BLaER1 treated with 17β-estradiol and CSF1 and Interleukin-3, amounts not matched to agents 10 nM and 100 nM (cell line): Measurements from ENCODE around the gene MGAT2.
A peak's percentile ranks its signal among the peaks of the same experiment; 100 is the strongest.
"Not testable (repeated sequence)": the region's sequence is repeated elsewhere in the genome, so short reads cannot be mapped to it uniquely, and the experiment has no call there.

Experiments used
- H3K27ac ChIP-seq, 11 experiments: shearing (Covaris generic); formaldehyde crosslinking; 2 replicates each; pipeline ENCODE4 v1.8.1; 2022
- H3K27me3 ChIP-seq, 11 experiments: shearing (Covaris generic); formaldehyde crosslinking; 2 replicates each; pipeline ENCODE4 v1.8.1; 2022
- H3K36me3 ChIP-seq, 11 experiments: shearing (Covaris generic); formaldehyde crosslinking; 2 replicates each; pipeline ENCODE4 v1.8.1; 2022
- H3K4me1 ChIP-seq, 10 experiments: shearing (Covaris generic); formaldehyde crosslinking; 2 replicates each; pipeline ENCODE4 v1.8.1; 2022
- H3K4me2 ChIP-seq, 11 experiments: shearing (Covaris generic); formaldehyde crosslinking; 2 replicates each; pipeline ENCODE4 v1.8.1; 2022
- H3K4me3 ChIP-seq, 10 experiments: shearing (Covaris generic); formaldehyde crosslinking; 2 replicates each; pipeline ENCODE4 v1.8.1; 2022
- H3K9ac ChIP-seq, 11 experiments: shearing (Covaris generic); formaldehyde crosslinking; 2 replicates each; pipeline ENCODE4 v1.8.1; 2022
- H3K9me3 ChIP-seq, 11 experiments: shearing (Covaris generic); formaldehyde crosslinking; replicated peaks in 1 of 11; 2 replicates each; pipeline ENCODE4 v1.8.1; 2022
- H4K20me1 ChIP-seq, 11 experiments: shearing (Covaris generic); formaldehyde crosslinking; 2 replicates each; pipeline ENCODE4 v1.8.1; 2022
- Cebpa-rat ChIP-seq, 11 experiments: shearing (Covaris generic); IDR thresholded peaks; 2 replicates each; pipeline ENCODE4 v1.8.1; 2022

The MGAT2 gene

GRCh38 chr14:49636866-49637265 lies 16.3 kb downstream of the MGAT2 start:
- Histone ChIP-seq H3K9ac (0 out of 22 replicates have a peak overlapping the region, but pooled peaks of 1 of the 11 experiments have one; percentile 12), H3K4me2 (peak overlapping the region; percentile 76 to 95 (median 89)), H3K27ac (no peak overlapping the region), H3K9me3 (no peaks in the 10 kb centered on the region), H3K4me1 (peaks cover 27 to 55% (median 39%) of the 10 kb centered on the region in 10 experiments), H4K20me1 (peaks cover 16 to 75% (median 57%) of the 10 kb centered on the region in 11 experiments; a peak in 19 of 22 replicates), H3K27me3 (no peaks in the 10 kb centered on the region), H3K36me3 (peaks cover 35 to 59% (median 50%) of the 10 kb centered on the region in 11 experiments), H3K4me3 (0 out of 20 replicates have a peak overlapping the region, but pooled peaks of 1 of the 10 experiments have one; percentile 95)
- no peak for TF ChIP-seq Cebpa-rat (IDR thresholded peaks at IDR 0.05)

GRCh38 chr14:49637534-49638078 lies 17.0 kb downstream of the MGAT2 start:
- no peak for TF ChIP-seq Cebpa-rat (IDR thresholded peaks at IDR 0.05)

GRCh38 chr14:49640540-49641417 lies 20.2 kb downstream of the MGAT2 start:
- Histone ChIP-seq H3K27ac (0 out of 22 replicates have a peak overlapping the region, but pooled peaks of 1 of the 11 experiments have one; percentile 5), H3K4me1 (peaks cover 23 to 50% (median 36%) of the 10 kb centered on the region in 10 experiments), H3K36me3 (peaks cover 40 to 87% (median 70%) of the 10 kb centered on the region in 11 experiments), H3K27me3 (no peaks in the 10 kb centered on the region), H3K9me3 (no peaks in the 10 kb centered on the region), H3K4me3 (no peak overlapping the region), H3K4me2 (peak overlapping the region; percentile 4 to 65 (median 46); a peak in 21 of 22 replicates), H3K9ac (no peak overlapping the region), H4K20me1 (peaks cover 13 to 82% (median 56%) of the 10 kb centered on the region in 11 experiments; a peak in 20 of 22 replicates)
- peak in 8 of 11 experiments; percentile 40 to 90 (median 77); a peak in 15 of 22 replicates for TF ChIP-seq Cebpa-rat (IDR thresholded peaks at IDR 0.05)

More at GRCh38 chr14:49637534-49638078, 17.0 kb downstream of the MGAT2 start:
- Histone ChIP-seq H3K9me3 (no peaks in the 10 kb centered on the region), H3K27me3 (no peaks in the 10 kb centered on the region), H3K4me3 (no peak overlapping the region), H3K27ac (no peak overlapping the region), H3K9ac (no peak overlapping the region), H3K4me1 (peaks cover 25 to 51% (median 37%) of the 10 kb centered on the region in 10 experiments), H3K36me3 (peaks cover 35 to 66% (median 50%) of the 10 kb centered on the region in 11 experiments), H4K20me1 (peaks cover 10 to 75% (median 58%) of the 10 kb centered on the region in 11 experiments; a peak in 19 of 22 replicates), H3K4me2 (peak overlapping the region in 7 of 11 experiments; percentile 76 to 95 (median 89); a peak in 7 of 22 replicates)

GRCh38 chr14:49641697-49642129 lies 21.1 kb downstream of the MGAT2 start:
- Histone ChIP-seq H3K4me1 (peaks cover 14 to 41% (median 26%) of the 10 kb centered on the region in 10 experiments), H3K9me3 (no peaks in the 10 kb centered on the region), H3K36me3 (peaks cover 41 to 89% (median 70%) of the 10 kb centered on the region in 11 experiments), H4K20me1 (peaks cover 9 to 82% (median 55%) of the 10 kb centered on the region in 11 experiments; a peak in 17 of 22 replicates), H3K27ac (peak overlapping the region in 1 of 11 experiments; percentile 5; a peak in 1 of 22 replicates), H3K9ac (peak overlapping the region in 2 of 11 experiments; percentile 21 to 25; a peak in 3 of 22 replicates), H3K4me2 (peak overlapping the region; percentile 18 to 65 (median 46)), H3K27me3 (no peaks in the 10 kb centered on the region), H3K4me3 (no peak overlapping the region)
- TF ChIP-seq Cebpa-rat (IDR thresholded peaks at IDR 0.05), result no peak

GRCh38 chr14:49642163-49642562 lies 21.6 kb downstream of the MGAT2 start:
- H3K9ac ChIP-seq, result peak overlapping the region in 2 of 11 experiments; percentile 21 to 25; a peak in 2 of 22 replicates
- TF ChIP-seq Cebpa-rat (IDR thresholded peaks at IDR 0.05), result no peak
- peaks cover 40 to 89% (median 70%) of the 10 kb centered on the region in 11 experiments for H3K36me3 ChIP-seq
- peaks cover 12 to 36% (median 22%) of the 10 kb centered on the region in 10 experiments for H3K4me1 ChIP-seq
- peaks cover 5 to 82% (median 53%) of the 10 kb centered on the region in 11 experiments; a peak in 17 of 22 replicates for H4K20me1 ChIP-seq
- no peak overlapping the region for H3K4me3 ChIP-seq
- no peak overlapping the region for H3K27ac ChIP-seq
- no peaks in the 10 kb centered on the region for H3K27me3 ChIP-seq
- no peaks in the 10 kb centered on the region for H3K9me3 ChIP-seq
- peak overlapping the region in 9 of 11 experiments; percentile 34 to 65 (median 46); a peak in 16 of 22 replicates for H3K4me2 ChIP-seq

DNA sequence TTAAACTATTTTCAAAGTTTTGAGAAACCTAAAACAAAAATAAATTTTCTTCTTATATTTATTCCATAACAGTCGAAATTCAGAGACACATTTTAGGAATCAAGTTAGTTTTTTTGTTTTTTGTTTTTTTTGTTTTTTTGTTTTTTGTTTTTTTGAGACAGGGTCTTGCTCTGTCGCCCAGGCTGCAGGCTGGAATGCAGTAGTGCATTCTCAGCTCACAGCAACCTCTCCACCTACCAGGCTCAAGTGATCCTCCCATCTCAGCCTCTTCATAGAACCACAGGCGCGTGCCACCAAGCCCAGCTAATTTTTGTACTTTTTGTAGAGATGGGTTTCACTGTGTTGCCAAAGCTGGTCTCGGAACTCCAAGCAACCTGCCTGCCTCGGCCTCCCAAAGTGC lies 32.9 kb downstream of the MGAT2 start:
- Histone ChIP-seq H3K36me3 (peaks cover 0 to 77% (median 44%) of the 10 kb centered on the region in 11 experiments; a peak in 15 of 22 replicates), H3K27me3 (no peaks in the 10 kb centered on the region), H3K9ac (no peak overlapping the region), H3K4me2 (no peak overlapping the region), H3K9me3 (no peaks in the 10 kb centered on the region), H3K4me3 (no peak overlapping the region), H3K4me1 (no peaks in the 10 kb centered on the region), H3K27ac (no peak overlapping the region), H4K20me1 (peaks cover 0 to 11% (median 0%) of the 10 kb centered on the region in 11 experiments; a peak in 6 of 22 replicates)
- TF ChIP-seq Cebpa-rat (IDR thresholded peaks at IDR 0.05), result no peak

GRCh38 chr14:49654511-49654910 lies 33.9 kb downstream of the MGAT2 start:
- H4K20me1 ChIP-seq, result peaks cover 0 to 11% (median 0%) of the 10 kb centered on the region in 11 experiments; a peak in 2 of 22 replicates
- no peaks in the 10 kb centered on the region for H3K4me1 ChIP-seq
- H3K27ac ChIP-seq, result no peak overlapping the region
- H3K36me3 ChIP-seq, result peaks cover 0 to 74% (median 41%) of the 10 kb centered on the region in 11 experiments; a peak in 14 of 22 replicates
- no peak overlapping the region for H3K9ac ChIP-seq
- no peaks in the 10 kb centered on the region for H3K9me3 ChIP-seq
- H3K4me3 ChIP-seq, result no peak overlapping the region
- H3K4me2 ChIP-seq, result no peak overlapping the region
- no peak for TF ChIP-seq Cebpa-rat (IDR thresholded peaks at IDR 0.05)
- H3K27me3 ChIP-seq, result no peaks in the 10 kb centered on the region

- not testable (repeated sequence) for H3K4me3 ChIP-seq, H3K4me2 ChIP-seq, H3K27ac ChIP-seq, H3K9me3 ChIP-seq, H3K27me3 ChIP-seq, H3K9ac ChIP-seq, H4K20me1 ChIP-seq, H3K4me1 ChIP-seq
- peaks cover 0 to 69% (median 30%) of the 10 kb centered on the region in 11 experiments; a peak in 16 of 22 replicates for H3K36me3 ChIP-seq
Observed at GRCh38 chr14:49657500-49657899, 36.9 kb downstream of the MGAT2 start.
